HG03039 (cell line): ENCODE results near the gene CROT.
A peak's percentile ranks its signal among the peaks of the same experiment; 100 is the strongest.

Experiments used
- ATAC-seq: cut with Tn5 transposase; IDR thresholded peaks from one replicate; pipeline ENCODE4 v1.9.1; 2021; ENCODE audit warnings: mild to moderate bottlenecking, moderate library complexity; ENCODE audit not compliant: unreplicated experiment

The CROT gene

DNA sequence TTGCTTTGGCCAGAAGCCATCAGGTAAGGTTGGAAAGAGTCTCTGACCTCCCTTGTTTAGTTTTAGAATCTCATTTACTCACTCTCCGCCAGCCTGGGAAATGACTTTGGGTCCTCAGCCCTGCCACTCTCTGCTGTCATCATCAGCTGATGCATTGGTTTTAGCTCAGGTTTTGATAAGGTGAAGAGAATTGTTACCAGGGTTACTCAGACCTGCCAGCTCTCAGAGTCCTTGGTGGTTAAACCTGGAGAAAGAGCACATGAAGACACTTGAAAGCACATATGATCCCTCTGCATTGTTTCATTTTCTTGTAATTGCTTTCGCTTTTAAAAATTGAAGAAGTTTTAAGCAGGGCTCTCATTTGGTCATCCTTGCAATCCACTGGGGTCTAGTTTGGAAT is 4.0 kb upstream of the CROT start:
- no peak for ATAC-seq

DNA sequence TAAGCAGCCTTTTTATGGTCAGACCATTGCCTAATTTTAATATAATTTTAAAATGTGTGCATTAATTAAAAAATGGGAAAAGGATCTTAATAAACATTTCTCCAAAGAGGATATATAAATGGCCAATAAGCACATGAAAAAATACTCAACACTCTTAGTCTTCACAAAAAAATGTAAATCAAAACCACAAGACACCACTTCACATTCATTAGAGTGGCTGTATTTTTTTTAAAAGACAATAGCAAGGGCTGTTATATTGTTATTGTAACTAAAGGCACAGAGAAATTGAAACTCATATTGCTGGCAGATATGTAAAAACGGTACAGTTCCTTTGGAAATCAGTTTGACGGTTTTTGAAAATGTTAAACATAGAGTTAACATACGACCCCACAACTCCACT is 3.2 kb upstream of the CROT start:
- no peak for ATAC-seq

DNA sequence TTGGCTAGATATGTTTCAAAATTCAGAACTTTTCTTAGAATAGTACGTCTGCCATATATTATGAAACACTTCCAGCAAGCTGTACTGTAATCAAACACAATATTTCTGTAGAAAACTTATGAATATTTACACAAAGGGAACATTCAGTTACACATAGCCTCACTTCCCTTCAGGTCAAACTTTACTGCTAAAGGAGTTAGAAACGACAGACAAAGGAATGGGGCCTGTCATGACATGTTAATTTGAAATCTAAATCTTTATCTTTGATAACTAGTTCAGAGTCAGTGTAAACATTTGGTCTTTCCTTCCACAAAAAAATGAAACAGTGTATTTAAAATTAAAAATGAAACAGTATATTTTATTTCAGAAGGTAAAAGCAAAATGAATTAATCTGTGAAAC is 1.0 kb upstream of the CROT start:
- ATAC-seq: no peak

DNA sequence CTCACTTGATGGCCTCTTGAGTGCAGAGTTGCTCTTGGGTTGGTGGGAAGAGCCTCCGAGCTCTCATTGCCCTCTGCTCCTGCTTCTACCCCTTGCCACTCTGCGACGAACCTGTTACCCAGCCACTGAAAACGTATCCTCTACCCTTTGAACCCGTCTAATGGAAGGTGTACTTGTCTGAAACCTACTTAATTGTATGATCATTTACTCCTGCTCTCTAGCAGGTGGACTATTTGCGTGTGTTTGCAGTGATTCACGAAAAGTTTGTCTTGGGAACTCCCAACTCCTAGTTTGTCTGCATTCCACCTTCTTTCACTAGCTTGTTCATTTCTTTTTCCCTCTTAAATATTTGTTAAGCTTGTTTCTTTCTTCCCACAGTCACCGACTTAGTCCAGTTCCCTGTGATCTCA is 503 bp downstream of the CROT start:
- ATAC-seq: peak; percentile 1

DNA sequence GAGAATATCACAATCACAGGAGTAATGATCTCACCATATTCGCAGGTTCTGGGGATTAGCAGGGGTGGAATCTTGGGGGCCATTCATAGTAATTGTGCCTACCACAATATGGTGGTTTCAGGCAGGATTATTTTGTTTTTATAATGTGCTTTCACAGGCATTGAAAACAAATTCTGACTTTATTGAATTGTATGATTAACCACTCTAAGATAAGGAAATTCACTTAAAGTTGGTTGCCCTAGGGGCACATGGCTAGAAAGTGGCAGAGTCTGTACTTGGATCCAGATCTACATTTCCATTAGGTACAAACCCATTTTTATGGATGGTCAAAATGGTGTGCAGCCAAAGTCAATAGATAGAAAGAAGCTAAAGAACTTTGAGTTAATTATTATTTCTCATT is 1.7 kb downstream of the CROT start:
- ATAC-seq: no peak

DNA sequence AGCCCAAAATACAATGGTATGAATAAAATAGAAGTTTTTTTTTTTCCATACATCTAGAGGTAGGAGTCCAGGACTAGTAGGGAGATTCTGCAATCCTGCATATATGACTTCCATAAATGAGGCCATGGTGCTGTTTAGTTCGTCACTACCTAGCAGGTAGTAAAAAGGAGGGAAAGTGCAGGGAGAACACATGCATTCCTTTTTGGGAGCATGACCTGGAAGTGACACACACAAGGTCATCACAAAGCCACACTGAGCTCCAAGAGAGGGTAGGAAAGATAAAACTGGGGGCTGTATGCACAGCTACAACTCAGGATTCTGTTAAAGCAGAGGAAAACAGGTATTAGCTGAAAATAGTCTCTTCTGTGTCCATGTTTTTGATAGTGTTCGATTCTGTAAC is 2.2 kb downstream of the CROT start:
- no peak for ATAC-seq

DNA sequence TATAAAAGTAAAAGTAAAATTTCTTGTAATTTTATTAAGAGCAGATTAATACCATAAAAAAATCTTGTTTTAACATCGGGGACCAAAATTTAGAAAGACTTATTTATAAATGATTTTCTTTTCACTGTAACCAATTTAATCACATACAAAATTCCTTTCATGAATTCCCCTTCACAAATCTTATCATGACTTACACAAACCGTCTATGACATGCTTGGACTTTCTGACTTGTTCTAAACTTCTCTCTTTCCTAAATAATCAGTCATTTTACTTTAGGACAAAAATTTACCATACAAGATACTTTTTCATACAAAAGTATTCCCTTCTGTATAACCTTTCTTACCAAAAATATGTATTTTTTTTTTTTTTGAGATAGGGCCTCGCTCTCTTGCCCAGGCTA is 9.3 kb downstream of the CROT start:
- no peak for ATAC-seq

DNA sequence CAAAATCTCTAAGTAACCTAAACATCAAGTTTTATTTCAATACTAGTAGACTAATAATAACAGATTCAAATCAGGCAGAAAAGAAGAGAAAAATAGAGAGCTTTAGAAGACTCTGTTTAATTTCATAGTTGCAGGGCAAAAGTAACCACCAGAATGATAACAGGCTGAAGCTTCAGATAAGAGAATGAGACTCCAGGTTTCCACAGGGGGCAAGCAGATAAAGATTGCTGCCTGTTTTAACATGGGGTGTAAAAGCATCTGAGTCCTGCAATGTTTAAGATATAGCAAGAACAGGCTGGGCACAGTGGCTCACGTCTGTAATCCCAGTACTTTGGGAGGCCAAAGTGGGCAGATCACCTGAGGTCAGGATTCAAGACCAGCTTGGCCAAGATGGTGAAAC is 11.0 kb downstream of the CROT start:
- ATAC-seq: no peak

DNA sequence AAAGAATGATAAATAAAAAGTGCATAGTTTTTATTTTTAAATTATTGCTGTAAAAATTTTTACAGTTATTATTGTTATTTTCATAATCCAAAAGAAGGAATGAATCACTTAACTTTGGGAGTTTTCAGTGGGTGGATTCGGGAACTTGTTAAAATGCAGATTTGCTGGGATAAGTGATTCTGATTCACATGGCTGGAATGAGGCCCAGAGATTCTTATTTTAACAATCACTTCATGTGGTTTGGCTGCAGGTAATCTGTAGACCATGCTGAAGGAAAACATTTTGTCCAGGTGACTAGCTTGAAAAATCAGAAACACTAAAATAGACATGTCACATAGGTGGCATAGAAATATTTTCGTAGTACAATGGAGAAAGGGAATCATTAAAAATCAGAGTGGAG is 13.9 kb downstream of the CROT start:
- ATAC-seq: no peak

DNA sequence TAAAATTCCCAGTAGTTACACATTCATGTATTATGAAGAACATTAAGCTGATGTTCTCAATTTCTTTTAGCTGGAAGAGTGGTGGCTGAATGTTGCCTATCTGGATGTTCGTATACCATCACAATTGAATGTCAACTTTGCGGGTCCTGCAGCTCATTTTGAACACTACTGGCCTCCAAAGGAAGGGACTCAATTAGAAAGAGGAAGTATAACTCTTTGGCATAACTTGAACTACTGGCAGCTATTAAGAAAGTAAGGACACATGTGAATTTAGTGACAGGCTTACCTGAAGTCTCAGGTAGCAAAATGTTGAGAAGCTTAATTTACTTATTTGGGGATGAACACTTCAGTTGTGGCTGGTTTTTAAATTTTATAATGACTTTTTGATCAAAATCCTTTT is 15.9 kb downstream of the CROT start:
- ATAC-seq: no peak

DNA sequence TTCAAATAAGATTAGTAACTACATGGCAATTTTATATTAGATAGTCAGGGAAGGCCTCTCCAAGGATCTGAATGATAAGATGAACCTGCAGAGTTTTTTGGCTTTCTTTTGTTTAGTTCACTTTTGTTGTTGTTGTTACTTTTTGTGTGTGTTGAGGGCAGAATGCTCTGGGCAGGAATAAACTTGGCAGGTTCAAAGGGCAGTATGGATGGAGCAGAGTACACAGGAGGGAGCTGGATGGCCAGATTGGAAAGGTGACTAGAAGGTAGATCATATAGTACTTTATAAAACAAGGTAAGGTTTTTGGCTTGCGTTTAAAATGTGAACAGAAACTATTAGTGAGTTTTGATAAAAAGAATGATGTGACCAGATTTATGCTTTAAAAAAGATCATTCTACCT is 17.9 kb downstream of the CROT start:
- ATAC-seq: no peak

DNA sequence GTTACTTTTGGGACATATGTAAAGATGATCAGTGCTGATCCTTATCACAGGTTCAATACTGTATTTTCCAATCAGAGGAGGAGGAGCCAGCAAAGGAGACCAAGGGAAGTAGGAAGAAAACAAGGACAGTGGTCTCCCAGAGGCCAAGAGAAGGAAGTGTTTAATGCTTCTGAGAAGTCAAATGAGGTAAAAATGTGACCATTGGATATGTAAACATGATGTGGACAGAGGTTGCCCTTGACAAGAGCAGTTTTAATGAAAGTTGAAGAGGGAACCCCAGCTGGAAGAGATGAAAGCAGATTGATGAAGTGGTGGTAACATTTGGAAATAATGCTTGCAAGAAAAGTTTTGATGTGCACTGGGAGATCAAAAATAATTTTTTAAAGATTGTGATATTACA is 18.8 kb downstream of the CROT start:
- ATAC-seq: no peak

DNA sequence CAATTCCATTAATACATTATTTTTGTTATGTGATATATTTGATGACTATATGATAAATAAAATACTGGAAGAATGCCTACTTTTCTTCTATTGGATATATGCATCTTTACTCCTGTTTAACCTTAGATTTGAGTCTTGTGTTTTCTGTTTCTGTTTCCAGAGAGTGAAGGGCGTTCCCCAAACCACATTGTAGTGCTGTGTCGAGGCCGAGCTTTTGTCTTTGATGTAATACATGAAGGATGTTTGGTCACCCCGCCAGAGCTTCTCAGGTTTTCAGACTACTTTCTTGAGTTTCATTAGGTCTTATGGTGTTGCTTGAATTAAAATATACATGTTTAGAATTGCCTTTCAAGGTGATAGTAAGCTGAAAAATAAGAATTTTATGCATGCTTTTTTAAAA is 23.8 kb downstream of the CROT start:
- ATAC-seq: no peak

DNA sequence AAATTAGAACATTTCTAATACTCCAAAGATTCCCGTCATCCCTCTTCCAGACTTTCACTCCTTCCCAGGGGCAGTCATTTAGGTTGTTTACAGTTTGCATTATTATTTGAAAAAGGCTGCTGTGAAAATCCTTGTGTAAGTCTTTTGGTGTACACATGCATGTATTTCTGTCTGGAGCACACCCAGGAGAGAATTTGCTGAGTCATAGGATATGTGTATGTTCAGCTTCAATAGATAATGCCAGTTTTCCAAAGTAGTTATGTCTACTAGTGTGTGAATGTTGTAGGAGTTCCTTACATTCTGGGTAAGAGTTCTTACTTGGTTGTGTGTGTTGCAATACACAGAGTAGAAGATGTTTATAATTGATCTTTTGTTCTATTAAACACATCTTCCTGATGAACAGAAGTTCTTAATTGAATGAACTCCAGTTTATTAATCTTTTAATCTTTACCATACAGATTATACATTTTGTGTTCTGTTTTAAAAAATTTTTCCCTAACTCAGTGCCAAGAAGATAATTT is 25.3 kb downstream of the CROT start:
- no peak for ATAC-seq

DNA sequence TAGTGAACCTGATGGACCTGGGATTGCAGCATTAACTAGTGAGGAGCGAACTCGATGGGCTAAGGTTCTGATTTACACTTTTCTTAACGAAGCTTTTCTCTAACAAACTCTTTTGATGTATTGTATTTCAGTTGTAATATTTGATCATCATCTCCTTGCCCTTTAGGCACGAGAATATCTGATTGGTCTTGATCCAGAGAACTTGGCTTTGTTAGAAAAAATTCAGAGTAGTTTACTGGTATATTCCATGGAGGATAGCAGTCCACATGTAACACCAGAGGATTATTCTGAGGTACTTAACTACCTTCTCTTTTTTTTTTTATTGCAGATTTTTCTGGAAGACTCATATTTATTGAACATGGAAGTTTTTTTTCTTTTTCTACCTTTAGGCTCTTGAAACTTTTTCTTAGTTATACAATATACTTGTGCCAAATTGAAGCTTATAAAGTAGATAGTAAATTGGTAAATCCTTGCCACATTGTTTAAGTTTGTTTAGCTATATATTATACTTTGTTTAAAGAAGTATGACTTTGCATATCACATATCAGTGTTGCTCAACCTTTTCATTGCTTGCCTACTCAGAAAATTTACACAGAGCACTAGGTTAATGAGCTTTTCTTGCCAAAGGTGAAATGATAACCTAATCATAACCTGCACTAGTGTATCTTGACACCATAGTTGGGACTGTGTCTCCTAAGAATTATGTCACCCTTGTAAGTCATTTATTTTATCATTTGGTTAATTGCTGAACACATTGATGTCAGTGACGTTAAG is 30.4 kb downstream of the CROT start:
- no peak for ATAC-seq

DNA sequence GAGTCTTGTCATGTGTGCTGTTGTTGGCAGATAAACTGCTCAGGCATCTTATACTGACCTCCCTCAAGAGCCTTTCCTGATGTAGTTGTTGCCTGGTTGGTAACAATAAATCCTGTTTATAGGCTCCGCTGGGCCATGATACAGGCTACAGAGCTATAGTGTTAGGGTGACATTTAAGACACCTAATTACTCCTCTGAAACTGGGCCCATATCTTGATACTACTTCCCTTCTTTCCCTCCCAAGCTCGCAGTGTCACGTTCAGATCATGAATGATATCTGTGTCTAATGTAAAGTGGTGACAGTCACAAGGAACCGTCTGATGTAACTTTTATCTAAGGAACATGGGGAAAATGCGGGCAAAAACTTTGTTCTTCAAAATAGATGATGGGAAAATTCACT is 35.4 kb downstream of the CROT start:
- no peak for ATAC-seq

DNA sequence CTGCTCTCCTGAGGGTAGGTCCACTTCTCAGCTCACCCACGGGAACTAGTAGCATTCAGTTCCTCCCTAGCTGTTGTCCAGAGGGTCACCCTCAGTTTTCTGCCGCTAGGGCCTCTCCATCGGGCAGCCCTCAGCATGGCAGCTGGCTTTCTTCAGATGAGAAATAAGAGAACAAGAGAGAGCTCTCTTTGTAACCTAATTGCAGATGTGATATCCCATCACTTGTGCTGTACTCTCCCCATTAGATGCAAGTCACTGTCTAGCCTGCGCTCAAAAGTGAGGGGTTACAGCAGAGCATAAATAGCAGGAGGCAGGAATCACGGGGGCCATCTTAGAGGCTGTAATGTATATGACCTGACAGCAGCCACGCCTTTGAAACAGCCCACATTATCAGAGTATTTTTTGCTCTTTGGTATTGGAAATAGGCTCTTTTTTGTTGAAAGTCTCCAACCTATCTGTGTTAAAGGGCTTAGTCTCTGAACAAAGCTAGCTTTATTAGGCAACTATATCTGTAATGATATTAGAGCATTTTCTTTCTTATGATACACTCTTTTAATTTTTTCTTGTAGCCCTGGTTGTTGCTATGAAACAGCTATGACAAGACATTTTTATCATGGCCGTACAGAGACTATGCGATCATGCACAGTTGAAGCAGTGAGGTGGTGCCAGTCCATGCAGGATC is 45.7 kb downstream of the CROT start:
- no peak for ATAC-seq

DNA sequence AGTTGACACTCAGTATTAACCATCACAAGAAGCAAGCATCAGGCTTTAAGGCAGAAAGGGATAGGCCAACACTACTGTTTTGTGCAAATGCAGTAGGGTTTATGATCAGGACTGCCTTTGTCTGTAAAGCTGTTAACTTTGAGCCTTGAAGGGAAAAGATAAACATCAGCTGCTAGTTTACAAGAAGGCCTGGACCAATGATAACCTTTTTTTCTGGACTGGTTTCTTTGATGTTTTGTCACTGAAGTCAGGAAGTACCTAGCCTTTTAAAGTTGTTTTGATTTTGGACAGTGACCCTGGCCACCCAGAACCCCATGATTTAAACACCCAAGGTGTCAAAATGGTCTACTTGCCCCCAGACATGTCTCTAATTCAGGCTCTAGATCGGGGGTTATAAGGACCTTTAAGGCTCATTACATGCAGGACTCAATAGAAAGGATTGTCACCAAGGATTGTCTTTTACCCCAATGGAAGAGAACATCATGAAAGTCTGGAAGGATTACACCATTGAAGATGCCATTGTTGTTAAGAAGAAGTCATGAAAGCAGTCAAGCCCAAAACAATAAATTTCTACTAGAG is 50.1 kb downstream of the CROT start:
- ATAC-seq: no peak

DNA sequence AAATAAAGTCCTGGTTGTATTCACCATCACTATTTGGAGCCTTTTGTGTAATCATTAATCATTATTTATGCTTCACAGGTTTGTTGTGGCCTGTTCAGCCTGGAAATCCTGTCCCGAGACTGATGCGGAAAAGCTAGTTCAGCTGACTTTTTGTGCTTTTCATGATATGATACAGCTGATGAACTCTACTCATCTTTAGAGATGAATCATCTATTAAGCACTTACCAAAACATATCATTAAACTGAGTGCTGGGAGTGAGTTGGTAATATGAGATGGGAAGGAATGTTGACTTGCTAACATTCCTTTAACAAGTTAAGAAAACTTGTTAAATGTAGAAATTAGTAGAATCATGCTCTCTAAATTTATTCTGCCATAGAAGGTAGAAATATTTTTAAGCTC is 53.0 kb downstream of the CROT start:
- no peak for ATAC-seq

DNA sequence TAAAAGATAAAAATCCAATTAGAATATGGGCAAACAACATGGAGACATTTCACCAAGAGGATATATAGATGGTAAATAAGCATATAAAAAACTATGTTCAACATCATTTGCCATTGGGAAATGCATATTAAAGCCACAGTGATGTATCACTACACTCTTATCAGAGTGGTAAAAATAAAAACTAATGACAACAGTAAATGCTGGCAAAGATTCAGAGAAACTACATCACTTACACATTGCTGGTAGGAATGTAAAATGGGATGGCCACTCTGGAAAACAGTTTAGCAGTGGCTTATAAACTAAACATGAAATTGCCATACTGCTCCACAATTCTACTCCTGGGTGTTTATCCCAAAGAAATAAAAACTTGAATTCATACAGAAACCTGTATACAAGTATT is 59.2 kb downstream of the CROT start:
- no peak for ATAC-seq

DNA sequence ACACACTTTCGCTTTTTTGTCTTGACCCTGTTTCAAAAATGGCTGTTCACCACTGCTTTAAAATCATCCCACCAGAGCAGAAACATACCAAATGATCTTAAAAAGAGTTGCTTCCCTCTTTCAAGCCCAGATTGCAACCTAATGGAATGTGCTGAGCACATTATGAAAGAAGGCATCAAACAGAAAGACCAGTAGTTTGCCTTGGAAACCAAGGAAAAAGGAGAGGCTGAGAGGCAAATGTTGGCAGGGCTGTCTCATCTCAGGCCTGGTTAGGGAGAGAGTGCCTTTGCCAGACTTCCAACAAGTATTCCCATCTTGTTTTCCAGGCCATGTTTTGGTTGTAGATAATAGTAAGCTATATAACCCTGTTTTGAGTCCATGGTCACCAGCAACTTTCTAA is 65.7 kb downstream of the CROT start:
- ATAC-seq: no peak

DNA sequence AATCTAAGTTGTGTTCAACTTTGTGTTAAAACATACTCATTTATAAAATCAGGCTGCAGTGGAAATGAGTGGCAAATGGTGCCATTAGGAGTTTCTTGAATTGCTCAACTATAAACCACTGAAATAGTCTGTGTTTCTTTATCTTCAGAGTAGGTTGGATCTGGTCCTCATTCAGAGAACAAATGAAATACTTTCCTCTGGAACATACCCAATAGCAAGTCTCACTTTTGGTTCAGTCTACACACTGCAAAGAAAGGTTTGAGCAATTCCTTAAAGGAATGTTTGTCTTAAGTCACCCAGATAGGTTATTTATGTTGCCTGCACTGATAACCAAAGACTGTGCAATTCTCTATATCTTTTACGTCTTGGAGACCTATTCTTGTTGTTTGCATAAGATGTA is 67.6 kb downstream of the CROT start:
- no peak for ATAC-seq
